ENCODE measurements around the gene NHLRC4. TPM values are rescaled to one million over a fixed set of nuclear protein-coding genes. Genes with fewer than 3 reads are reported as not detected.

Gene NHLRC4
- total and polyA plus RNA-seq, 9 of the 15 experiments (the other 6 are each of a cell fraction or from before 2014, with no cell fraction given), result 0.24 to 3.7 (median 1.3) TPM; not detected in 2

- no peak for TF ChIP-seq ZNF511 (CRISPR knock-in tag; IDR thresholded peaks at IDR 0.05)
- TF ChIP-seq PREB (CRISPR knock-in tag; IDR thresholded peaks at IDR 0.05), result peak; percentile 62; the same call in 1 of the 2 replicates
- TF ChIP-seq ATF3 (IDR thresholded peaks at IDR 0.05), result no peak
- TF ChIP-seq ATF3 (CRISPR knock-in tag; conservative IDR thresholded peaks at IDR 0.05), result peak; percentile 61; the same call in 1 of the 2 replicates
- TF ChIP-seq MGA (IDR thresholded peaks at IDR 0.05), result peak; percentile 86
- 0 out of 2 replicates have a peak, but pooled peaks have one; percentile 10 for TF ChIP-seq SRSF3 (IDR thresholded peaks at IDR 0.05; ENCODE audit: insufficient read depth, low read length)
- TF ChIP-seq GABPB2 (CRISPR knock-in tag; conservative IDR thresholded peaks at IDR 0.05), result no peak
- no peak for TF ChIP-seq SFPQ (IDR thresholded peaks at IDR 0.05; ENCODE audit: low read depth, low read length)
Observed at GRCh38 chr16:526181-527014, 40.4 kb upstream of the NHLRC4 start (continued).
